DMS 273 (cell line): ENCODE measurements around the gene NLRP7.
"Not testable (repeated sequence)": the region's sequence is repeated elsewhere in the genome, so short reads cannot be mapped to it uniquely, and the experiment has no call there.

Experiments
- DNase-seq: peaks from one replicate; lab custom pipeline; 2025; ENCODE audit not compliant: unreplicated experiment; lab: John Stamatoyannopoulos, UW

Gene NLRP7

DNA sequence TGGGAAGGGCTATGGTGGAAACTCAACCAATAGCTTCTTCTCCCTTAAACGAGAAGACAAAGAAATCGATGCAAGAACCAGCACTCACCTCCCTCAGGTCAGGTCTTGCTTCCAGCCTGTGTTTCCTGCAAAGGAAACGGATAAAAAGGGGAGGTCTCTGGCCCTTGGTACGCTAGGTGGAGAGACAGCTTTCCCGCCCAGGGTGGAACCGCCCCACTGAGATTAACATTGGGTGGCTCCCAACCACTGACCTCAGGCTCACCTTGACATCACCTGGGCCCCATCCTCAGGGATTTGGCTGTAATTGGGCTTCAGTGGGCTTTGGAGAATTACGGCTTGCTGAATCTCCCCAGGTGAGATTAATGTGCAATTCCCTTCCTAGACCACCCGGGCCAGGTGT lies at the start of gene NLRP7:
Gene NLRP7 (minus strand): TSS at position 150 of the 400 bp plus-strand sequence.
- no peak for DNase-seq

DNA sequence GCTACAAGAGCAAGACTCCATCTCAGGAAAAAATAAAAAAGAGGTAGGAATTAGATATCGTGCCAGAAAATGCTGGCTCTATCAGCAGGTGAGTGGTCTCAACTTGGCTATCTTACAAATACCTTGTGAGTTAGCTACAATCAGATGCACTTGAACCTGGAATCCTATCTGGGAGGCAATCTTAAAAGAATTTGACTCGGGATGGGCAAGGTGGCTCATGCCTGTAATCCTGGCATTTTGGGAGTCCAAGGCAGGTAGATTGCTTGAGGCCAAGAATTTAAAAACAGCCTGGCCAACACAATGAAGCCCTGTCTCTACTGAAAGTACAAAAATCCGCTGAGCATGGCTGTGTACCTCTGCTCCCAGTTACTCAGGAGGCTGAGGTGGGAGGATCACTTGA lies 48.2 kb upstream of the NLRP7 start:
- no peak for DNase-seq

- not testable (repeated sequence) for DNase-seq
Observed at GRCh38 chr19:54989531-54989930, 42.2 kb upstream of the NLRP7 start.

GRCh38 chr19:54982562-54982961 lies 35.2 kb upstream of the NLRP7 start:
- not testable (repeated sequence) for DNase-seq

GRCh38 chr19:54973229-54974090 lies 26.1 kb upstream of the NLRP7 start:
- not testable (repeated sequence) for DNase-seq

DNA sequence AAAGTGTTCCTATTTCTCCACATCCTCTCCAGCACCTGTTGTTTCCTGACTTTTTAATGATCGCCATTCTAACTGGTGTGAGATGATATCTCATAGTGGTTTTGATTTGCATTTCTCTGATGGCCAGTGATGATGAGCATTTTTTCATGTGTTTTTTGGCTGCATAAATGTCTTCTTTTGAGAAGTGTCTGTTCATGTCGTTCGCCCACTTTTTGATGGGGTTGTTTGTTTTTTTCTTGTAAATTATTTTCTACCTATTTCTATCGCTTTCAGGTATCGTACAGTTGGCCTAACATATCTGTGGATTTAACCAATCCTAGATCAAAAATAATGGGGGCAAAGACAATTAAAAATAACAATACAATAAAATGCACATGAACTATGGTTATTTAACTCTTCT lies 24.1 kb upstream of the NLRP7 start:
- DNase-seq: not testable (repeated sequence)

- no peak for DNase-seq
Observed at GRCh38 chr19:54969647-54970046, 22.3 kb upstream of the NLRP7 start.

GRCh38 chr19:54967611-54968010 lies 20.3 kb upstream of the NLRP7 start:
- DNase-seq: no peak

DNA sequence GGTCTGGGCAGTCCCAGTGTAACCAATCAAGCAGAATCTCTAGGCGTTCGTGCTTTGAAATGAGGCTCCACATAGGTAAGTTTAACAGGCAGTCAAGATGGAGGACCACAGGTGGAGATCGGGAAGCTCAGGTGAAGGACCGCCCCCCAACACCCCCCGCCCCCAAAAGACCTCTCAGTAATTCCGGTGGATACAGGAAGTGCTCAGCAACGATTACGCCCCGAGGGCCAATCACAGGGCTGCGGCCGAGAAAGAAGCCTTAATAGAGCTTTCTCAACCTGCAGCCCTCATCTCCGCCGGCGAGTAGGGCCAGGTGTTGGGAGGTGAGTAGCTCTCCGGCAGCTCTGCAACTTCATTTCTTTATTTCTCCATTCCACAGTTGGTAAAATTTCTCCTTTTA lies 17.7 kb upstream of the NLRP7 start:
- DNase-seq: not testable (repeated sequence)

- DNase-seq: no peak
Observed at GRCh38 chr19:54959840-54960239, 12.5 kb upstream of the NLRP7 start.

- no peak for DNase-seq
Observed at GRCh38 chr19:54955376-54955775, 8.0 kb upstream of the NLRP7 start.

GRCh38 chr19:54953345-54953713 lies 6.0 kb upstream of the NLRP7 start:
- DNase-seq: not testable (repeated sequence)

- DNase-seq: peak; percentile 5
Observed at GRCh38 chr19:54952591-54953344, 5.4 kb upstream of the NLRP7 start.

GRCh38 chr19:54950580-54950979 lies 3.2 kb upstream of the NLRP7 start:
- not testable (repeated sequence) for DNase-seq

DNA sequence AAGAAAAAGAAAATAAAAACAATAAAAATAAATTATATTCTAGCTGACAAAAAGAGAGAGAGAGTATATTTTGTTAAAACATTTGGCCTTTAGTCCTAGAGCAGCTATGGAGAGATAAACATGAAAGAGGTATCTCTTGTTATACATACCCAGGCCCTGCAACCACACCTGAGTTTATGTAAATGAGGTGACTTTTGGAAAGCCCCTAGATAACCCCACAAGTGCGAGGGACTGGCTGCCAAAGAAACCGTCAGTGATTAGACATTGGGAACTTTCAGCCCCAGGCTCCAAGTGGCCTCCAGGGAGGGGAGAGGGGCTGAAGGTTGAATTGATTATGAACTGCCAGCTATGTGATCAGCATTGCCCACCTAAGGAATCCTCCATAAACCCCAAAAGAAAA lies 2.1 kb upstream of the NLRP7 start:
- DNase-seq: no peak

DNA sequence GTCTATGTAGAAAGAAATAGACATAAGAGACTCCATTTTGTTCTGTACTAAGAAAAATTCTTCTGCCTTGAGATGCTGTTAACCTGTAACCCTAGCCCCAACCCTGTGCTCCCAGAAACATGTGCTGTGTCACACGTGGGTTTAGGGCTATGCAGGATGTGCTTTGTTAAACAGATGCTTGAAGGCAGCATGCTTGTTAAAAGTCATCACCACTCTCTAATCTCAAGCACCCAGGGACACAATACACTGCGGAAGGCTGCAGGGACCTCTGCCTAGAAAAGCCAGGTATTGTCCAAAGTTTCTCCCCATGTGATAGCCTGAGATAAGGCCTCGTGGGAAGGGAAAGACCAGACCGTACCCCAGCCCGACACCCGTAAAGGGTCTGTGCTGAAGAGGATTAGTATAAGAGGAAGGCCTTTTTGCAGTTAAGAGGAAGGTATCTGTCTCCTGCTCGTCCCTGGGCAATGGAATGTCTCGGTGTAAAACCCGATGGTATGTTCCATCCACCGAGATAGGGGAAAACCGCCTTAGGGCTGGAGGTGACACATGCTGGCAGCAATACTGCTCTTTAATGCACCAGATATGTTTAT lies 3.5 kb downstream of the NLRP7 start:
- not testable (repeated sequence) for DNase-seq

GRCh38 chr19:54939538-54939937 lies 7.8 kb downstream of the NLRP7 start:
- DNase-seq: not testable (repeated sequence)

DNA sequence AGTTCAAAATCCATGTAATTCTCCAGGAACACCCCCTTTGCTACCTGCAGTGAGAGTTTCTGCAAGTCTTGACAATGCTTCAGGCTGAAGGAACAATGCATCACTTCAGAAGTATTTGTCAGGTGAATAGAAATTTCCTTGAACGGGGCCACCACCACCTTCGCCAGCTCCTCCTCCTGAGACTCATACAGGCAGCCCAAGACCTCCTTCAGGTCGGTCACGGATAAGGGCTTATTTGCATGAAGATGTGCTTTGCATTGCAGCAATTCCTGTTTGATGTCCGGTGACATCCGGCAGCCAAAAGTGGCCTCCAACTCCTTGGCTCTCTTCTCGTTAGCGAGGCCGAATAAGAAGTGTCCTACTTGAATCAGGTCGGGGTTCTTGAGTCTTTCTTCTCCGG lies 8.4 kb downstream of the NLRP7 start:
- DNase-seq: no peak

DNA sequence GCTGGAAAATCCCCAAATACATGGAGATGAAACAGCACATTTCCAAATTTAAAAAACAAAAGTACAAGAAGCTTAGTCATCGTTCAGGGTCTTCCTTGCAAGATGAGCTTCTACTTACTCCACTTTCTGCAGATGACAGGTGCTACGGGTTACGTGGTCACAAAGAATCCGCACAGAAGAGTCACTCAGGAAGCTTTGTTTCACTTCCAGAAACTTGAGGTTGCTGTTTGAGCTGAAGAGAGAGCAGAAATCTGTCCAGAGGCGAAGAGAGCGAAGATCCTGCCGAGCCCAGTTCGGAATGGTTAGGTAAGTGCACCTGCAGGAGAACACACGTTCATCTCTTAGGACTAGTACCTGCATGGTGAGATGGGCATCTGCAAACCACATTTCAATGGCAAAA lies 9.4 kb downstream of the NLRP7 start:
- DNase-seq: no peak

GRCh38 chr19:54928299-54928698 lies 19.0 kb downstream of the NLRP7 start:
- peak; percentile 11 for DNase-seq

DNA sequence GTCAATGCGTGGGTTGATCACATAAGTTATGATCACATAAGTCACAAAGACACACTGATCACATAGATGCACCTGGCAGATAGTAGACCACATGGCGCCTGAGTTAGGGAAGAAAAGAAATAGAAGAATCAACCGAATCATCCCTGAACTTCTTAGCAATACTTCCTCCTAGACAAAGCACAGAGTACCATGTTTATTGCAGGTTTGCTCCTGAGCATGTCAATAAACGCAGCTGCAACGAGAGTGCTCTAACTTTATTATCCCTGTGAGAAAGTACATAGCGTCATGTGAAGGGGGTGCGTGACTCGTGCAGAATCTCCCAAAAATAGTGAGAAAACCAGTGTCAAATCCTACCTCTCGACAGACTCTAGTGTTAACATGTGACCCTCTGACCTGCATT lies 24.1 kb downstream of the NLRP7 start:
- DNase-seq: no peak

DNA sequence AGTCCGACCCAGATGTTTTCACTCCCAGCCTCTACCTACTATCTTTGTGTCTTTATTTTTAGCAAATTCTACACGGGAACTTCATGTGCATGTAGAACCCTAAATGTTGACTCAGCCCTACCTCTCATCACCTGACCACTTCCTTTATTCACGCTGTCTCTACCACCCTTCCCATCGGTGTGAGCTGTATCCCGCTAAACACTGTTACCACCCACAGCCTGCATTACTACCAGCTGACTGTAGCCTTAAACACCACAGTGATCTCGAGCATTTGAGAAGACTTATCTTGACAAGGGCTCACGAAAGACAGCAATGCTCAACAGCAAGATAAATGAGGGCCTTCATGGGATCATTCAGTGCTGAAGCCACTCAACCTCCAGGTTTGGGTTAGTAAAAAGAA lies 26.2 kb downstream of the NLRP7 start:
- DNase-seq: no peak
